Esophagus muscularis mucosa (tissue), 4 donors: ENCODE data around the gene SELENON. TPM values are rescaled to one million over a fixed set of nuclear protein-coding genes. Genes with fewer than 3 reads are reported as not detected.

Experiments used
- DNase-seq: peaks from one replicate; pipeline ENCODE4 v3.0.0-alpha.2; 2017; ENCODE audit errors: extremely low spot score
- H3K27ac ChIP-seq, 4 donors: fragments of 200-600 bp; sonication (generic); replicated peaks in 1 of 4; 1 replicate in 3 of 4; 2 replicates in 1 of 4; pipeline ENCODE4 v1.5.1; 2016 to 2019; ENCODE audit warnings: mild to moderate bottlenecking in 1 of 4
- H3K27me3 ChIP-seq, 4 donors: fragments of 200-600 bp; sonication (generic); one replicate each; pipeline versions ENCODE4 v1.5.1 to v1.6.0; 2016 to 2019
- H3K36me3 ChIP-seq, 4 donors: fragments of 200-600 bp; sonication (generic); one replicate each; pipeline ENCODE4 v1.5.1; 2016 to 2019
- H3K4me1 ChIP-seq, 4 donors: fragments of 200-600 bp; sonication (generic); one replicate each; pipeline ENCODE4 v1.5.1; 2016 to 2019
- H3K4me3 ChIP-seq, 4 donors: fragments of 200-600 bp; sonication (generic); 1 replicate in 2 of 4; 2 replicates in 2 of 4; pipeline ENCODE4 v1.5.1; 2016 to 2019; ENCODE audit warnings: mild to moderate bottlenecking in 4 of 4, moderate library complexity in 1 of 4
- H3K9me3 ChIP-seq, 4 donors: fragments of 200-600 bp; sonication (generic); 1 replicate in 3 of 4; 2 replicates in 1 of 4; pipeline ENCODE4 v1.5.1; 2016 to 2019
- EP300 ChIP-seq: sonication (generic); formaldehyde crosslinking; IDR thresholded peaks from one replicate; pipeline ENCODE4 v1.6.1; 2017; ENCODE audit warnings: antibody characterized with exemption
- POLR2A ChIP-seq: fragments of 450-650 bp; IDR thresholded peaks from one replicate; pipeline ENCODE4 v1.6.1; 2017; ENCODE audit warnings: antibody characterized with exemption, moderate library complexity, mild to moderate bottlenecking, low read depth
- POLR2AphosphoS5 ChIP-seq, 2 donors: sonication (generic); formaldehyde crosslinking; IDR thresholded peaks; one replicate each; pipeline ENCODE4 v1.6.1; 2017; ENCODE audit warnings: antibody characterized with exemption in 2 of 2
- WGBS: methylation state at CpG from one replicate; pipeline ENCODE4 v1.1.5; 2018; 5-methylcytosine and 5-hydroxymethylcytosine counted together
- intact Hi-C: fragments of 100-400 bp; cut with DNase I; formaldehyde crosslinking; loops from one replicate; pipeline ENCODE4 v1.15.1; 2023
- total RNA-seq, 4 donors: library from RNA; depleted of rRNA; stranded (reverse); fragments of >200 nt; gene quantifications; one replicate each; pipeline versions ENCODE4 v1.1.0 to v1.2.1, GENCODE V29; 2016
- TF ChIP-seq, protein P1 (sequence below), 3 experiments: fragments of 200-600 bp in 2 of 3; fragments of 450-650 bp in 1 of 3; sonication (generic) in 2 of 3; IDR thresholded peaks; one replicate each; pipeline ENCODE4 v1.5.1; 2017 to 2019; ENCODE audit warnings: antibody characterized with exemption in 3 of 3, mild to moderate bottlenecking in 2 of 3, moderate library complexity in 1 of 3

The SELENON gene
- total RNA-seq, 4 donors from 2014 or later = 35.3 to 75.1 (median 50.5) TPM

DNA sequence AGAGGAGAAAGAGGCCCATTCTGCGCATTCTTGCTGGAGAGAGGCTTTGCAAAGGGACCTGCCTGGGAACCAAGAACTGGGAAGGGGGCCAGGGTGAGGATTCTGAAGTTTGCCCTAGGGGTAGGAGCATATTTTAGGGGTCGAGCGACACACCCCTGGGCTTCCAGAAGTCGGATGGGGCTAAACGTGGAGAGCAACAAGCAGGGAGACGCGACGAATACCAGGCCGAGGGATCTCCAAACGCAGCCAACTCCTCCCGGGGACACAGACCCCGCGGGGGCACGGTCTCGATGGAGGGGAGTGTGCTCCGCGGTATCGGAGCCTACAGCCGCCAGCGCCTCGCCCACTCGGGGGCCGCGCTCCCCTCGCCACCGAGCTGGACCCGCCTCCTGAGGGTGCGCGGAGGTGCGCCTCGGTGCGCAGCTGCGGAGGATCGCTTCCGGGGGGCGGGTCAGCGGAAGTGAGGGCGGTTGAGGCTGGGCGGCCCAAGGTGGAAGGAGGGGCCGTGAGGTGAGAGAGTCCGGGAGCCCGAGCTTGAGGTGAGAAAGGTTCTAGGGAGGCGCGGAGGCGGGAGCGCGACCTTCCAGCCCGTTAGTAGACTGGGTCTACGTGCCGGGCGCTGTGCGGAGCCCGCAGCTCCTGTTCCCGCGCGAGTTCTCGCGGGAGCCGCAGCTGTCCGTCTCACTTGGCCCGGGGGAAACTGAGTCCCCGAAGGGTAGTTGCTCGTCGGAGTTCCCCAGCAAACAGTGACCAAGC, 19.7 kb downstream of the SELENON start, which contains the start of gene MTFR1L:
Gene MTFR1L, plus strand, starts transcription at position 464 of the 756 bp plus-strand sequence. CDS start 3,151 bp downstream, outside the sequence.
- DNase-seq = peak; percentile 95
- WGBS = 8% methylated on average over 5 of the region's 64 CpGs
- peaks cover 28 to 60% (median 44%) of the 10 kb centered on the region in 4 donors for H3K4me1 ChIP-seq
- intact Hi-C loops = loop anchor here (5.0 kb wide), 2 partner anchors 78 to 178 kb away; partner anchors contain the start of gene PAFAH2
- H3K36me3 ChIP-seq = peaks cover 9 to 34% (median 26%) of the 10 kb centered on the region in 4 donors
- no peaks in the 10 kb centered on the region for H3K9me3 ChIP-seq
- H3K4me3 ChIP-seq = peak within 1 kb of the TSS; percentile 80 to 91 (median 89)
- TF ChIP-seq, protein P1, sequence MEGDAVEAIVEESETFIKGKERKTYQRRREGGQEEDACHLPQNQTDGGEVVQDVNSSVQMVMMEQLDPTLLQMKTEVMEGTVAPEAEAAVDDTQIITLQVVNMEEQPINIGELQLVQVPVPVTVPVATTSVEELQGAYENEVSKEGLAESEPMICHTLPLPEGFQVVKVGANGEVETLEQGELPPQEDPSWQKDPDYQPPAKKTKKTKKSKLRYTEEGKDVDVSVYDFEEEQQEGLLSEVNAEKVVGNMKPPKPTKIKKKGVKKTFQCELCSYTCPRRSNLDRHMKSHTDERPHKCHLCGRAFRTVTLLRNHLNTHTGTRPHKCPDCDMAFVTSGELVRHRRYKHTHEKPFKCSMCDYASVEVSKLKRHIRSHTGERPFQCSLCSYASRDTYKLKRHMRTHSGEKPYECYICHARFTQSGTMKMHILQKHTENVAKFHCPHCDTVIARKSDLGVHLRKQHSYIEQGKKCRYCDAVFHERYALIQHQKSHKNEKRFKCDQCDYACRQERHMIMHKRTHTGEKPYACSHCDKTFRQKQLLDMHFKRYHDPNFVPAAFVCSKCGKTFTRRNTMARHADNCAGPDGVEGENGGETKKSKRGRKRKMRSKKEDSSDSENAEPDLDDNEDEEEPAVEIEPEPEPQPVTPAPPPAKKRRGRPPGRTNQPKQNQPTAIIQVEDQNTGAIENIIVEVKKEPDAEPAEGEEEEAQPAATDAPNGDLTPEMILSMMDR (IDR thresholded peaks at IDR 0.05) = peak in 1 of 3 experiments; percentile 14
- TF ChIP-seq EP300 (no peak), POLR2A (peak; percentile 65), POLR2AphosphoS5 (IDR thresholded peaks at IDR 0.05) (peak; percentile 95 to 98)
- no peaks in the 10 kb centered on the region for H3K27me3 ChIP-seq
- peak within 1 kb of the TSS; percentile 89 to 96 (median 92) for H3K27ac ChIP-seq

DNA sequence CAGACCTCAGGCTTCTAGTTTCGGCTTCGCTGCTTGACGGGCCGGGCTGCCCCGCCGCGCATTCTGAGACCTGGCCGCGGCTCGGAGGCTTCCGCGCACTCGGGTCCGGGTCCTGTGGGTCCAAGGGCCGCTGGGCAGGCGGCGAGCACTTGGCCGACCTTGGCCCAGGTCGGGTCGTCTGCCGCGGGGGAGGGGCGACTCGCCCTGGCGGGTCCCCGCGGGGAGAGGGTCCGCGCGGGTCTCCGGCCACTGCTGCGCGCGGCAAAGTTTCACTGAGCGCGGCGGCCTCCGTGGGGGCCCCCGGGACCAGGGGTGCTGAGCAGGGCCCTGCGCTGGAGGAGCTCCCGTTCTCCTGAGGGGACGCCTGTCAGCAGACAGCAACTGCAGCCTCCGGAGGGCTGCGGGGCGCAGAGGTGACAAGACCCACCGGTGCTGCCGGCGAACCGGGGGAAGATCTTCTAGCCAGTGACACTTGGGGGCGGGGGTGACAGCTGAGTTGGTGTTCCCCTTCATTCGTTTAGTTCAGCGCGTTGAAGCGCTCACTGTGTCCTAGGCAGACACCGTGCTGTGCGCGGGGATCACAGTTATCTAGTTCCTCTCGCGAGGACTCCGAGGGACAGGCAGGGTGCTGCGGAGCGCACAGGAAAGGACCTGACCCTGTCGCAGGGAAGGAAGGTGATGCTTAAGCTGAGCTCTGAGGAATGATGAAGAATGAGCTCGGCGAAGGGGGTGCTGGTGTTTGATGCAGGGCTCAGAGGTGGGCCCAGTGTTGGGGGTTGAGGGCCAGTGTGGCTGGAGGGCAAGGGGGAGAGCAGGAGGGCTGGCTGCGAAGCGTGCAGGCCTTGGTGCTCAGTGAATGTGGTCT, 20.5 kb downstream of the SELENON start:
- no peaks in the 10 kb centered on the region for H3K9me3 ChIP-seq
- DNase-seq = no peak
- no peaks in the 10 kb centered on the region for H3K27me3 ChIP-seq
- intact Hi-C loops = loop anchor here (5.0 kb wide), 2 partner anchors 77 to 177 kb away; partner anchors contain the start of gene PAFAH2
- TF ChIP-seq, protein P1 (IDR thresholded peaks at IDR 0.05) = no peak
- TF ChIP-seq POLR2AphosphoS5 (IDR thresholded peaks at IDR 0.05) (peak in 1 of 2 donors; percentile 36), EP300 (no peak)
- peaks cover 30 to 63% (median 45%) of the 10 kb centered on the region in 4 donors for H3K4me1 ChIP-seq
- 2% methylated on average over 29 of the region's 67 CpGs for WGBS
- peak overlapping the region; percentile 89 to 96 (median 92) for H3K27ac ChIP-seq
- H3K36me3 ChIP-seq = peaks cover 6 to 29% (median 18%) of the 10 kb centered on the region in 4 donors
- peak overlapping the region; percentile 80 to 91 (median 89) for H3K4me3 ChIP-seq

DNA sequence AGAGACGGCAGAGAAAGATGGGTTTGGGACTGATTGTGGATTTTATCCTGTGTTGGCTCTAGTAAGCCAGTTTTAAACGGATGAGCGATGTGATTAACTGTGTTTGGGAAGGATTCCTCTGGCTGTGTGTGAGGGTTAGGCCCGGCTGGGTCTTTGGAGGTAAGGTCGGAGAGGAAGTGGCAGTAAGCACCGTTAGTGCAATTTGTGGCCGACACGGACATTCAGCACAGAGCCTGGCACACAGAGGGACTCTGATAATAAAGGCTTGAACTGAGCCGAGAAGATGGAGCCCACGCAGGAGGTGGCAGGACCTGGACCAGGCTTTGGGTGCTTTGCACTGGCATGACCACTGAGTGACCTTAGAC, 21.1 kb downstream of the SELENON start:
- Histone ChIP-seq H3K27ac (peak overlapping the region; percentile 89 to 96 (median 92)), H3K4me3 (peak overlapping the region; percentile 80 to 91 (median 89)), H3K27me3 (no peaks in the 10 kb centered on the region), H3K4me1 (peaks cover 31 to 69% (median 48%) of the 10 kb centered on the region in 4 donors), H3K36me3 (peaks cover 2 to 28% (median 14%) of the 10 kb centered on the region in 4 donors), H3K9me3 (no peaks in the 10 kb centered on the region)
- WGBS = 34% methylated on average over 9 of the region's 10 CpGs
- intact Hi-C loops = loop anchor here (5.0 kb wide), 2 partner anchors 76 to 176 kb away; partner anchors contain the start of gene PAFAH2
- DNase-seq = no peak
- TF ChIP-seq EP300 (no peak), POLR2A (no peak), POLR2AphosphoS5 (IDR thresholded peaks at IDR 0.05) (no peak)
- TF ChIP-seq, protein P1 (IDR thresholded peaks at IDR 0.05) = no peak

DNA sequence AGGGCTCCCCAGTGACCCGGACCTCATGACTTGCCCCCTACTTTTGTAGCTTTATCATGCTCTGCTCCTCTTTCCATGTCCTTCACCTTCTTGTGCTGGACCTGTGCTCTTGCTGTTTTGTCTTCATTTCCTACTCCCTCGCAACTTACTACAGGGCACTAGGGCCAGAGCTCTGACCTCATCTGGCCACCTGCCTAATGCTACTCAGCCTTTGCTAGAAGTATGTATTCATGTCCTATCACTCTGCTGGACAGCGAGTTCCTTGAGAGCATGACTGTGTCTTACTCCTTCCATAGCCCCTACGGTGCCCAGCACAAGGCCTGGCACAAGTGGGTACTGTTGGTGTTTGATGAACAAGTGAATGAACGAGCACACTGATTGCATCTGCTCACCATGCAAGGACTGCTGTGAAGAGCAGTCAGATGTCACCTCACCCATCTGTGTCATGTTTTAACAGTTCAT, 21.7 kb downstream of the SELENON start:
- intact Hi-C loops = loop anchor here (5.0 kb wide), 2 partner anchors 76 to 176 kb away; partner anchors contain the start of gene PAFAH2

More for the DNA sequence above, 21.7 kb downstream of the SELENON start:
- Histone ChIP-seq H3K27ac (peak overlapping the region; percentile 89 to 96 (median 92)), H3K36me3 (peaks cover 8 to 28% (median 14%) of the 10 kb centered on the region in 4 donors), H3K4me3 (peak overlapping the region; percentile 80 to 91 (median 89)), H3K27me3 (no peaks in the 10 kb centered on the region), H3K9me3 (no peaks in the 10 kb centered on the region), H3K4me1 (peaks cover 31 to 69% (median 48%) of the 10 kb centered on the region in 4 donors)
- no peak for DNase-seq
- TF ChIP-seq POLR2AphosphoS5 (IDR thresholded peaks at IDR 0.05) = no peak
- TF ChIP-seq, protein P1 (IDR thresholded peaks at IDR 0.05) = no peak
- 58% methylated on average over 4 of the region's 5 CpGs for WGBS
